ENCODE data around the gene COL4A4.
"Not testable (repeated sequence)": the region's sequence is repeated elsewhere in the genome, so short reads cannot be mapped to it uniquely, and the experiment has no call there.

The COL4A4 gene

DNA sequence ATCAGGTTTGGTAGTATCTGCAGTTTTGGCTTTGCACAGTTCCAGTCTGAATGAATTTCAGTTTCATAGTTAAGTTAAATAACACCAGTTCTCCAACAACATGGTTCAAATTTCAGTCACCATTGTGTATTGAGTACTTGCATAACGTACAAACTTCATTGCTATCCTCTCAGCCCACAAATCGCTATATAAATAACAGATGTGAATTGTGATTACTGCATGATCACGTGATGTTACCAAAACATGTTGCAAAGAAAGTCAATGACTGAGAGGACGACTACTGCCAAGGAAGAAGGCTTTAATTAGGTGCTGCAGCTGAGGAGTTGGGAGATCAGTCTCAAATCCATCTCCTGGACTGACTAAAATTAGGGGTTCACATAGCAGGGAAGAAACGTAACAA lies 48.2 kb downstream of the COL4A4 start:
- DNase-seq (ENCODE audit: low read depth in 2 of 2): peak; percentile 38 to 53

DNA sequence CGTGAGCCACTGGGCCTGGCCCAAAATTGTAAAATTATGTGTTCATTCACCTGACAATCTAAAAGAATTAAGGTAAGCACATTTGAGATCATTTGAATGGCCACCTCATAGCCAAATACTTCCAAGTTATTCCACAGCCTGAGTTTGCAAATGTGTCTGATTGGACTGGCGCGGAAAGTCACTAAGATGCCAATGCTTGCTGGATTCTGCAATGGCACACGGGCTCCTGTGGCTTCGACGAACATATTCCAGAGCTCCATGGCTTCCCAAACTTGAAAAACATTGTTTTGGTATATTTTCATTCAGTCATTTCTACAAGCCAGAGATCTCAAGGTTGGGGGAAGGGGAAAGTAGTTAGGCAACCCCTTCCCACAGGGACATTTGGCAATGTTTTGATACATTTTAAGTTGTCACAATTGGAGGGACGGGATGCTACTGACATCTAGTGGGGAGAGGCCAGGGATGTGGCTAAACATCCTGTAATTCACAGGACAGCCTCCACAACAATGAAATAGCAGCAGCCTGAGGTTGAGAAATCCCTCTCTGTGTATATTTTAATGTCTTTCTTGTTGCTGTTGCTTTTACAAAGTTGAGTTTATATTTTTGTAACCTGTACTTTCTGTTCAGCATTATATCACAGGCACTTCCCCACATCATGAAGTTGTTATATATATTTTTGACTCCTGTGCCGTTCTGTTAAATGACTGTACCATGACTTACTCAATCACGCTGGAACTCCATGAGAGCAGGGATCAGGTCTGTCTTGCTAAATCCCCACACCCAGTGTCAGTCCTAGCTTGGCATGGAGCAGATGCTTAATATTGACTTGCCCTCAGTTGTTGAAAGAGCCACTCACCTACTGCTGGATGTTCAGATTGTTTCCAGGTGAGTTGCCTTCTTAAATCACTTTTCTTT lies 56.9 kb downstream of the COL4A4 start:
- DNase-seq (ENCODE audit: low read depth in 2 of 2): peak; percentile 31 to 38

DNA sequence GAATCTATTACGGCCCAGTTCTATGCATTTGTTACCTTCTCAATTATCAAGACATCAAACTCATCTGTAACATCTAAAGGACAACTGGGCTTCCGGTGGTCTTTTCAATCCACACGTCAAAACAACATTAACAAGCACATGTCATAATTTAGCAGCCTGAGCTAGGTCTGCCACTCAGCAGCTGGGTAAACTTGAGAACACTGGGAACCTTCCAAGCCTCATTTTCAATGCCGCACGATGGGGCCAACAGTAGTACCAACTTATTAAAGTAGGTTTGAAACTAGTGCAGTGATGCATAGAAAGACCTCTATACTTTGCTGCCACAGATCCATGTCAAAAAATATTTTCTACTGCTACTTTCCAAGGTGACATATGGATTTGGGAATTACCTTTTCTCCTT lies 60.4 kb downstream of the COL4A4 start:
- no peak for DNase-seq (ENCODE audit: low read depth in 2 of 2)

DNA sequence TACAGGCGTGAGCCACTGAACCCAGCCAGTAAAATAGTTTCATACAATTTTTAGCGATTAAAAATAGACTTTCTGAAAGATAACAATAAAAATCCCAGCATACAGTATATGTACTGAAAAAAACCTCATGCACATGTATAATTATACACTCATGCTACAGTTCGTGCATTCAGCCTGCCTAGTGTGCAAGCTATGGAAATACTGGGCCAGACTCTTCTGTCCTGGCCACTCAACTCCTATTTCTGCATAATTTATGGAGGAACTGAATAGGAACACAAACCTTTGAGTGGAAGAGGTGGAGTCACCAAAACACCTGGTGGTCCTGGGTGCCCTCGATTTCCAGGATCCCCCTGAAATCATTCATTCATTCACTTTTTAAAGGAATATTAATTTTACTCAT lies 64.7 kb downstream of the COL4A4 start:
- DNase-seq (ENCODE audit: low read depth in 2 of 2): no peak

DNA sequence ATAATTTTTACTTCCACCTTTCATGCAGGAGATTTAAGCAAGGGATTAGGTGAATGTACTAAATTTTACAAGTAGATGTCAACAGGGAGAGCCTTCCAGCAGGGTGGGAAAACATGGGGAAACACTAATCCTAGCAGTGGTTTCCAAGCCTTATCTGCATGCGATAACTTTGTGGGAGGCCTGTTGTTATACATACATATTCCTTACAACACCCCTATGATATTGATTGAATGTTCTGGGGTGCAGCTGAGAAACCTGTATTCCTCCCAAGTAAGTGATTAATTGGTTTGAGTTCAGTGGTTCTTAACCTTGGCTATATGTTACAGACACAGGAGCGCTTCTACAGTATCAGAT lies 65.9 kb downstream of the COL4A4 start:
- DNase-seq (ENCODE audit: low read depth in 2 of 2): no peak

DNA sequence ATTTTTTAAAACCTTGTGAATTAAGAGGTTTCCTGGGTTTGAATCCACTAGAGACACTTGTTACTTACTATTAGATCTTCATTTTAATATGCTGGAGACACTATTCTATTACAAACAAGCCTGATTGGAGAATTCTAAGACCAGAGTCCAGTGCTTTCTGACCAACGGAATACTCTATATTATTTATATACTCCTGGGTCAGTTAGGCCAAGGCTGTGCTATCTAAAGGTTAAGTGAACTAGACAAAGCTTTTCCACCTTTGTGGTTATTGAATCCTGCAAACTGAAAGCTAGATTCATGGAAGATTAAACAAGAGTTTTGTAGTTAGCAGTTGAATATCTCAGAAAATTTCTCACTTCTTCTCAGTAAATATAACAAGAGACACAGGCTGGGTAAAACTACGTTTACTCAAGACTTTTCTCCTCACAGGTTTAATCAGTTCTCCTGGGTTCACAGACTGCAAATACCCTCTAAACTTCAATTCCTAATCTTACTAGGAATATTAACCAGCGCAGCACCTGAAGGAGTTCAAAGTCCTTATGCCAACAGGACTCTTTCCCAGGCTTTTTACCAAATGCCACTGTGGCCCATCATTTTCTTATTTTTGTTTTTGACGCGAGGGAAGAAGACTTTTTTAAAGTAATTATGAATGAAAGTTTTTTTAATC lies 66.4 kb downstream of the COL4A4 start:
- no peak for DNase-seq (ENCODE audit: low read depth in 2 of 2)

DNA sequence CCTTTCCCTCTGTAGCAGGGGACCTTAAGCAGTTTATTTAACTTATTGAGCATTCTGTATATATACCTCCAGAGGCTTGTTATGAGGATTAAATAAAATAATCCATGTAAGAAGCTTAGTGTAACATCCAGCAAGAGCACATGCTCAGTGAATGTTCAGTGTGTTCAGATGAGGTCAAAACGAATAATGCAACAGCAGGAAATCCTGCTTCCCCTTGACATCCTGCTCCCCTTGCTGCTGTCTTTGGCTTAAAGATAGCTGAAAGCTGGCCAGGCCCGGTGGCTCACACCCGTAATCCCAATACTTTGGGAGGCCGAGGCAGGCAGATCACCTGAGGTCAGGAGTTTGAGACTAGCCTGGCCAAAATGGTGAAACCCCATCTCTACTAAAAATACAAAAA lies 68.7 kb downstream of the COL4A4 start:
- DNase-seq (ENCODE audit: low read depth in 2 of 2): no peak

DNA sequence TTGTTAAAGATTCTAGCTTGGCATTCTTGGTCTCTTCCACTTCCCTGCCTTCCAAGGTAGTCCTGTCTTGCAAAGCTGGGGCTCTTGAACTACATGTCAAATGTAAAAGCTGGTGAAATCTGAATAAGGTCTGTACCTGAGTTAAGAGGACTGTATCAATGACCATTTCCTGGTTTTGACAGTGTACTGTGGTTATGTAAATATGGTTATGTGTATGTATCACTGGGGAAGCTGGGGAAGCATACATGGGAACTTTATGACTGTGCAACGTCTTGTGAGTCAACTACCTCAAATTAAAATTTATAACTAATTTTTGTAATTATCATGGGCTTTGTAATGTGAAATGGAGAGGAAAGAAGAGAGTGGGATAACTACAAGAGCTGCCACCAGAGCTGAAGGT lies 81.7 kb downstream of the COL4A4 start:
- no peak for DNase-seq (ENCODE audit: low read depth in 2 of 2)

DNA sequence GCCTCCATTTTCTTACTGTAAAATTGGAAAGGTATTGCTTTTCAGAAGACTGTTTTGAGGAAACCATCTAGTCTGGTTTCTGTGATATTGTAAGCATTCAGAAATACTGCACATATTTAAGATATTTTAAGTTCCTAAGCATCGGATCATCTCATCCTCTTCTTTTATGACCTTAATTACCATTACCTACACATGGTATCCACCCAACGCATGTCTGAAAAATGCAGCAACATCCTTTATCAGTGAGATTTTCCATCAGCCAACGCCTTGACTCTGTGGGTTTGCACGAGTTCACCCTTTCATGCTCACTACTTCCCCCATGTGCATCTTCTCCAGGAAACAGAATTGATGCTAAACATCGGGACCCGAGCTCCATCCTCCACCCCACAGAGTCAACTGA lies 84.3 kb downstream of the COL4A4 start:
- DNase-seq (ENCODE audit: low read depth in 2 of 2): no peak

DNA sequence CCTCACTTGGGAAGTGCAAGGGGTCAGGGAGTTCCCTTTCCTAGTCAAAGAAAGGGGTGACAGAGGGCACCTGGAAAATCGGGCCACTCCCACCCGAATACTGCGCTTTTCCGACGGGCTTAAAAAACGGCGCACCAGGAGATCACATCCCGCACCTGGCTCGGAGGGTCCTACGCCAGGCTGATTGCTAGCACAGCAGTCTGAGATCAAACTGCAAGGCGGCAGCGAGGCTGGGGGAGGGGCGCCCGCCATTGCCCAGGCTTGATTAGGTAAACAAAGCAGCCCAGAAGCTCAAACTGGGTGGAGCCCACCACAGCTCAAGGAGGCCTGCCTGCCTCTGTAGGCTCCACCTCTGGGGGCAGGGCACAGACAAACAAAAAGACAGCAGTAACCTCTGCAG lies 98.9 kb downstream of the COL4A4 start:
- DNase-seq (ENCODE audit: low read depth in 2 of 2): not testable (repeated sequence)

DNA sequence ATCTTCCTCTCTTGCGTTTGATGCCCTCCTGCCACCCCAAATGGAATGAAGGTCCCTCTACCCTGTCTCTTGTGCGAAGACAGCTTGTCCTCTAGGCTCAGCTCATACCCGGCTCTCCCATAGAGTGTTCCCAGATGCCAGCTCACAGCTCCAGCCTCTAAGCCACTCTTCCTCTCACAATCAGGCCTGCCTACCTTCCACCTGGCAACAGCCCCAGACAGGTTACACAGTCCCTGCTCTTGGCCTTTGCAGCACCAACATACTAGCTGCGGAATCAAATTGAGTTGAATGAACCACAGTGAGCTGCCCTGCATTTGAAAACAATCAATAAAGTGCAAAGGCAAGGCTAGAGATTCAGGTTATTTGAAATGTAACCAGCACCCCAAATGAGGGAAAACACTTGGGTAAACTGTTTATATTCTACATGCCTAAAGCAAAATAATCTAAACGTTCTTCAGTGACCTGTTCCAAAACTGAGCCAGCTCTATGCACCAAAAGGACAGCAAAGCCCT lies 105.1 kb downstream of the COL4A4 start:
- DNase-seq (ENCODE audit: low read depth in 2 of 2): no peak

DNA sequence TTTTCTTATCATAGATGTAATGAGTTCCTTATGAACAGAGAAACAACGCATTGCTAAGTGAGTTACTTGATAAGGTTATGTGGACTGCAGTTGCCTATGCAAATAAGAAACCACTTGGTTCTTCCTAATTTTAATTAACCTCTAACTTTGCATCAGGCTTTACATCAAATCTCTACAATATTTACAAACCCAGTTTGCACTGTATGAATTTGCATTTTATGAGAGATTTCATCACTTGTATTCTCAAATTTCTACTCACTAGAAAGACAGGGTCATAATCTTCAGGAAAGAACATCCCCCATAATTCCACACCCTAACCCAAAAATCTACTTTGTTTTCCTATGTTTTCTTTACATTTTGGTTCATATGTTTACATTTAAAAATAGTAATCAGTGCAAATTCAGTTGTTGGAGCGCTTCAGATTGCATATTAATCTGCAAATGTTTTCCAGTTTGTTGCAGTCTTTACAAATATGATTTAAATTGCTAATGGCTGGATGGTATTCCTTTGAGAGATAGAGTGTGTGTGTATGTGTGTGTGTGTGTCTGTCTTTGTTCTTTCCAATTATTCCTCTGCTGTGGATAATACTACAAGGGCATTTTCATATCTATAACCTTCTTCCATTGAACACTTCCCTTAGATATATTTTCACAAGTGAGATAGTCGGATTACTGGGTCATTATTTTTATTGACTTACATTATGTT lies 106.1 kb downstream of the COL4A4 start:
- DNase-seq (ENCODE audit: low read depth in 2 of 2): no peak

DNA sequence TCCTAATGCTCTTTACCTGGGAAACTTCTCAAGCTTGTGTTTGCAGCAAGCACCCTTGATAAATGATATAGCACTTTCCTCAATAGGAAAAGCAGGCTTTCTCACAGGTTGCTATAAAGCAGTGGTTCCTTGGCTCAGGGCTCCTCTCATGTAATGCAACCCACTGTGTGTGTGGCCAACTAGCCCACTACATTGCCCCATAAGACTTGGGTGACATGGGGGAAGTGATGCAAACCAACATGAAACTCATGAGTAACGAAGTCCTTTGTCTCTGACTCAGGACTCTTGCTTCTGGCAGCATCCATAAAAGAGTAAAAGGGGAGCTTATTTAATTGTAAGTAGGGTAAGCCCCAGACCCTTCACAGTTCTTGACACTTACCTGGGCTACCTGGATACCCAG lies 106.9 kb downstream of the COL4A4 start:
- no peak for DNase-seq (ENCODE audit: low read depth in 2 of 2)

DNA sequence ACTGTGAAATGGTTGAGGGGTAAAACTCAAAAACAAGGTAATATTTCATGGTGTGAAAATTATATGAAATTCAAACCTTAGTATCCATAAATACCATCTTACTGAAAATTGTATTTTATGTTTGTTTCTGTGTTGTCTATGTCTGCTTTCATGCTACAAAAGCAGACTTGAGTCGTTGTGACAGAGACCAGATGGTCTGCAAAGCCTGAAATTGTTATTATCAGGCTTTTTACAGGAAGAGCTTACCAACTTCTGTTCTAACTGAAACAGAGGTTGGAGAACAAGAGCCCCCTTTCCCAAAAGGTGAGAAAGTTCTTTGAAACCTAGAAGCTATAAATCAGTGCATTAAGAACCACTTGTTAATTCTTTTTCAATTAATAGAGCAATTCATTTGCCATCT lies 110.0 kb downstream of the COL4A4 start:
- no peak for DNase-seq (ENCODE audit: low read depth in 2 of 2)

DNA sequence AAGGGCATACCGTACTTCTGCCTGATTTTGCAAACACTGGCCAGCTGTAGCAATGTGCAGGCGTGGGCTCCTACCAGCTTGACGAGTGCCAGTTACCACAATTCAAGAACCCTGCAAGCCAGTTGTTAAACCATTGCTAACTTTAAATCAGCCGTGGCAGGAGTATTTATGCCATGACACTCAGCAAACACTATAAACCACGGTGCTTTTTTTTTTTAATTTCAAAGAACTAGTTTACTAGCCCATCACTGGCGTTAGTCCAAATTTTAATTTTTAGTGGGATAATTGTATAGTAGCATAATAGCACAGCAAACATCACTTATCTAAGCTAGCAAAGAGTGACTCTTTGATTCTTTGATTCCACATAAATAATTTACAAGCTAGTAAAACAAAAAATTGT lies 111.1 kb downstream of the COL4A4 start:
- DNase-seq (ENCODE audit: low read depth in 2 of 2): no peak

DNA sequence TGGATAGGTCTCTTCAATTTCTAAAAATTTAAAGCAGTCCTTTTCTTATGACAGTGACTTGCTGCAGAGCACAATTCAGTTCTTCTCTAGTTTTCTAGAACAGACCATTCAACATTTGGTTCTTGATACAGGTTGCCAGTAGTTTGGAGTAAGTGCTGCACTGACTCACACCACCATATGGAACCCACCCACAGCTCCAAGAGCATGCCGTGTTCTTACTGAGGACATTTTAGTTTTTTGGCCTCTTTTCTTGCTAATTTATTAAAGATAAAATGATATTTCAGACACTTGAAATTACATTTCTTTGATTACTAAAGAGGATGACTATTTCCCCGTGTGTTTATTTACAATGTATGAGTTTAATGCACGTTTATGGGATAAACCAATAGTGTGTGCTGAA lies 120.0 kb downstream of the COL4A4 start:
- DNase-seq (ENCODE audit: low read depth in 2 of 2): no peak

DNA sequence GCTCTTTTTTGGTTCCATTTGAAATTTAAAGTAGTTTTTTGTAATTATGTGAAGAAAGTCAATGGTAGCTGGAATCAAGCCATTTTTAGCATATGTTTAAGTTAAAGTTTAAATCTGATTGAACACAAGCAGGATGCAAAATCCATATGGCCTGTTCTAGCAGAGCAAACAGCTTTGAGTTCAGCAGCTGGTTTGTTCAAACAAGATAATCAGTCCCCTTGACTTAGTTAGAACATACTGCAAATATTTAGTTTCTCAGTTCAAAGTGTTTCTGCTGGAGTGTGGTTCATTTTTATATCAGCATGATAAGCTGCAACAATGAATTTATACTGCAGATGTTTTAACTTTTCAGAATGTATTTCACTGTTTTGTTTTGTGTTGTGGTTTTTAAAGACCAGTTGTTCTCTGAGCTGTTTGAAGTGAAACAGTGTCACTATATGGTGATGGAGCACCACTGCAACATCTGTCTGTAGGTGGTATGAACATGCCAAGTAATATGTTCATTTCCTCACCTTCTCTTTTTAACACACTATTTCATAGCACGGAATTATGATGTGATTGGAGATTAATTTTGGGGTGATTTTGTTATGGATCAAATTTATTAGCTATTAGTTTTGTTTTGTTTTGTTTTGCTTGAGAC lies 125.3 kb downstream of the COL4A4 start:
- no peak for DNase-seq (ENCODE audit: low read depth in 2 of 2)

DNA sequence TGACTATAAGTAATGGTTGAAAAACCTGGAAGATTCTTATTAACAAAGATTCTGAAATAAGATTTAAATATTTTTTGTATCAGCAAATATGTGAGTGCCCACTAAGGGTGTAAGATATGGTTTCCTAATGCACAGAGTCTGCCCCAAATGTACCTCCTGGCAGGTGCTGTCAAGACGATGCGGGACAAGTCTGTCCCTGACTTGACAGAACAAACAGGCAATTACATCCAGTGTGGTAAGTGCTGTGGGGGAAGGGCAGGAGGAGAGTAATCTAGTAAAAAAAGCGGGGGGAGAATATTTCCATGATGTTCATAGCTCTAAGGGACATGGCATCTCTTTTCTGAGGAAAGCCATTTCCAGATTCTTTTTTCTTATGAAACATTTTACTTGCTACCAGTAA lies 127.5 kb downstream of the COL4A4 start:
- DNase-seq (ENCODE audit: low read depth in 2 of 2): no peak

DNA sequence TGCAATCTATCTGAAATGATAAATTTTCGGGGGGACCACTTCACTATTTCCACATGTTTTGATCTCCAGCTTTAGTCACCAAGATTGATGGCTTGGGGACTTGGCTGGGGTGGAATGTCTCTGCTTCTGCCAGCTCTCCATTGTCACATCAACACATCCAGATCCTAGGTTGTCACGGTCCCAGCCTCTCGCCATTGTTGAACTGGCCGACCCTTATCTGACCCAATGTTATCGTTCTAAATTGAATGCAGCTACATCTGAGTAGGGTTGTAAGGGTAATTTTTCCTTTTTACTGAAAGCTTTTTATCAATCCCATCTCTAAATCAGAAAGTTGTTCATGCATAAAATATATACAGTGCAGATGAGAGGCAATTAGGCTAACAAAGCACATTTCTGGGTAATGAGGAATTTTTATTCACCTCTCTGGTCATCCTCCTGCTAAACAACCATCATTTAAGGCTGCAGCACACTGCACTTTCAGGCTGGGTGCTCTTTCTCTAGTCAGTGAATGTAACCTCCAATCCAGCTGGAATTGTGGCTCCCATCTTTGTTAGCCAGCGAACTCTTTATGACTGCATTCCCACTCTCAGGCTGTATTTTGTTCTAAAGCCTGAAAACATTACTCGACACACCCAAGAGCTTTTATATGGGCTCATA lies 128.2 kb downstream of the COL4A4 start:
- no peak for DNase-seq (ENCODE audit: low read depth in 2 of 2)

DNA sequence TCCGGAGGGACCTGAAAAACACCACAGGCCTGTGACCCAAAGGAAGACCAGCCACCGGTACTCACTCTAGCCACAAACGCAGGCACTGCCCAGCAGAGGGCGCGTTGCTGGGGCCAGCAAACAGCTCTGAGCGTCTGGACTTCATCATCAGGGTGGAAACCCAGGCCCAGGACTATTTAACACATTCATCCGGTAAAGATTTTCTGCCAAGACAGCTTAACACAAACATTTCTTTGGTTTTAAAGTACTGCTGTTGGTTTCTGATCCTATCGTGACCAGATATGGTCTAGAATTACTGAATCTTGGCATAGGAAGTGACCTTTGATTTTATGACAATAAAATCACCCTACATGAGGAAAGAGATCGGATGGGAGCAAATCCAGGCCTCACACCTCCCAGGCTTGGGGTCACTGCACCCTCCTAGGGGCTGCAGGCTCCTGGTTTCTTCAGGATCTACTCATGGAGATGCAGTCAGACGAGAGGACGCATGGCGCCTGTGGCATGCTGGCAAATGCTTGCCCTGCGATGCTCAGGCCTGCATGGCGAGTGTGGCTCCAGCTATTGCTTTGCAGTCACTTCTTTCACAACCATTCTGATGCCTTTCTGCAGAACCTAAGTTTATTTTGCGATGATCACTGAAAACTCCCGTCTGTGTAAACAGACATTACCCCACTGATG lies 130.4 kb downstream of the COL4A4 start:
- peak in 1 of 2 experiments; percentile 2 for DNase-seq (ENCODE audit: low read depth in 2 of 2)

DNA sequence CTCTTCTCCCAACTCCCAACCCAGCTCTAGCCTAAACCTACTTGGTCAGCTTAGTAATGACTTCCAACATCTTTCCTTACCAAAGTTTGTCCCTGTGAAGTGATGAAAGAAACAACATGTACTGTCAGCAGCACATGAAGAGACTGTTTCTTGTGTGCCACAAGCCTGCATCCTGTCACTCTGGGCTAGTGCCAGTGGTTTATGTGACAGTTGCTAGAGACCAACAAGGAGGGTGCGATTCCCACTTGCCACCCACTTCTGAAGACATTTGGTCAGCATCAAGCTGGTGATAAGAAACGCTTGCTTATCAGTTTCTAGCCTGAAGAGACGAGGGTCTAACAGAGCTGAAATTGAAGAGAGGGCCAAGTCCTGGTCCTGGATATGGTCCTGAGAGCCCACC lies 132.6 kb downstream of the COL4A4 start:
- DNase-seq (ENCODE audit: low read depth in 2 of 2): no peak

Measured in fibroblast of skin of left biceps (primary cell).